Measurements from ENCODE around the gene LMBRD1.
"Not testable (repeated sequence)": the region's sequence is repeated elsewhere in the genome, so short reads cannot be mapped to it uniquely, and the experiment has no call there.

The LMBRD1 gene

DNA sequence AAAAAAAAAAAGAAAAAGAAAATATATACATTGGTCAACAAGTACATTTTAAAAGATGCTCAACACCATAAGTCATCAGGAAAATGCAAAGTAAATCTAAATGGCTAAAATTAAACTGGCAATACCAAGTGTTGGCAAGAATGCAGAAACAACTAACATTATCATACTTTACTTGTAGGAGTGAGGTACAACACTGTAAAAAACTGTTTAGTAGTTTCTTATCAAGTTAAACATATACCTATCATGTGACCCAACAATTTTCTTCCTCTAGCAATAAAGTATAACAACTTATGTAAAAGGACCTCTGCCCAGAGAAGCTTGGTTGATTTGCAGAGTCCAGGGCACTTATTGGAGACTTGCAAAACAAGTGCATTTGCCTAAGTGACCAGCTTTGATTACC is 40.4 kb downstream of the LMBRD1 start:
- DNase-seq (ENCODE audit: low read depth in 1 of 2, low spot score in 1 of 2): no peak

DNA sequence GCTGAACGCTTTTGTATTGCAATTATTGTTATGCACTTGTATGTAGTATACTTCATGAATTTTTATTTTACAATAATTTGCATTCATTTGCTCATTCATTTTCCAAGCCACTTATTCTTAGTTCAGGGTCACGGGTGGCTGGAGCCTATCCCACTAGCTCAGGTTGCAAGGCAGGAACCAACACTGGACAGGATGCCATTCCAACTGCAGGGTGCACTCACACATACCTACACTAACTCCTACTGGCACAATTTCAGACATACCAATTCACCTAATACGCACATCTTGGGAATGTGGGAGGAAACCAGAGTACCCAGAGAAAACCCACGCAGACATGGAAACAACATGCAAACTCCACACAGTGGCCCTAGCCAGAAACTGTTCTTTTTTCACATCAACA is 61.8 kb downstream of the LMBRD1 start:
- DNase-seq (ENCODE audit: low read depth in 1 of 2, low spot score in 1 of 2): no peak

DNA sequence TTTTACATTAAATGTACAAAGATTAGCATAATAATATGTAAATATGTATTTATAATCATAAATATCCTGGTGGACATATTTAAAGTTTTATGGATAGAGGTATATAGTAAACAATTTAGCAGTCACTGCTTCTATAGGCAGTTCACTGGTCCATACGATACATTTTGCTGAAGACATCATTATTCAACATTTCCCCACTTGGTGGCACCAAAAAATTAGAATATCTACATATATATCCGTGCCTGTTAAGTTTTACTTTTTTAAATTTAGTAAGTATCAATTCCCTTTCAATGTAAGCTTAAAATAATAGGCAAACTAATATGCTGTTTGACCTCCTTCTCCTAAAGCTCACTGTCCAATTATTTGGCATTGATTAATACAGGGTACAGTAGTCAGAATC is 64.2 kb downstream of the LMBRD1 start:
- DNase-seq (ENCODE audit: low read depth in 1 of 2, low spot score in 1 of 2): no peak

DNA sequence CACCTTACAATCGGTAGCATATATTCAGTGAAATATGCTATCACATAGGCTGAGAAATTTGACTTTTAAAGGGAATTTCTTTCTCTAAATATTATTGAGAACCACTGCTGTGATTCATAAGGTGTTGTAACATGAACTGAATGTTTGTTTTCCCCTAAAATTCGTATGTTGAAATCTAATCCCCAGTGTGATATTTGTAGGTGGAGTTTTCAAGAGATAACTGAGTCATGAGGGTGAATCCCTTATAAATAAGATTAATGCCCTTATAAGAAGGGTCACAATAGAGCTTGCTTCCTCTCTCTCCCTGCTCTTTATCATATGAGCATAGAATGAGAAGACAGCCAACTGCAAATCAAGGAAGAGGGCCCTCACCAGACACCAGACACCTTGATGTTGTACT is 64.8 kb downstream of the LMBRD1 start:
- DNase-seq (ENCODE audit: low read depth in 1 of 2, low spot score in 1 of 2): no peak

DNA sequence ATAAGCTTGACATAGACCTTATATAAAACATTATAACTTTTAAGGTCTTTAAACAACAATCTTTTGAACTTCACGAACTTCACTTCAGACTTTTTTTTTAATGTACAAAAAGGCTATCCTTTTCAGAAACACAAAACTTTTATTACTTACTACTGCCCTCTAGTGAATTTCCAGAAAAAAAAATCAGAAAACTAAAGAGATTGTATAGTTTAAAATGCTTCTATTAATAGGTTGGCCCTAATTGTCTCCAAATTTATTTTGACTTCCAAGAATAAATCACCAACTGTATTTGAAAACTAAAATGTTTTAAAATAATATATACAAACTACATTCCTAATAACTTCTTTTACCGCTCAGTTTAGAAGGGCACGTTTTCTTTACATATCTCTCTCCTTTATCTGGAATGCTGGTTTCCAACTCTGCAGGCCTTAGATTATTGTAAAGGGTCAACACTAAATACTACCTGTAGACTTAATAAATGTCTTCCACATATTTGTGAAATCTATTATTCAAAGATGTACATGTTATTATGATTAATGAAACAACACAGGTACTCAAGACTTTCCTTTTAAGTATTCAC is 66.8 kb downstream of the LMBRD1 start:
- DNase-seq (ENCODE audit: low read depth in 1 of 2, low spot score in 1 of 2): no peak

DNA sequence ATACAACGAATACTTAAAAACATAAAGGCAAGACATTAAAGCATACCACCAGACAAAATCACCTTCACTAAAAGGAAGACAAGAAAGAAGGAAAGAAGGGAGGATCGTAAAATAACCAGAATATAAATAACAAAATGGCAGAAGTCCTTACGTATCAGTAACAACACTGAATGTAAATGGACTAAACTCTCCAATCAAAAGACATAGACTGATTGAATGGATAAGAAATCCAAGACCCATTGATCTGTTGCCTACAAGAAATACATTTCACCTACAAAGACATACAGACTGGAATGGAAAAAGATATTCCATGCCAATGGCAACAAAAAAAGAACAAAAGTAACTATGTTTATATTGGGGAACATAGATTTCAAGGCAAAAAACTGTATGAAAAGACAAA is 74.1 kb downstream of the LMBRD1 start:
- no peak for DNase-seq (ENCODE audit: low read depth in 1 of 2, low spot score in 1 of 2)

DNA sequence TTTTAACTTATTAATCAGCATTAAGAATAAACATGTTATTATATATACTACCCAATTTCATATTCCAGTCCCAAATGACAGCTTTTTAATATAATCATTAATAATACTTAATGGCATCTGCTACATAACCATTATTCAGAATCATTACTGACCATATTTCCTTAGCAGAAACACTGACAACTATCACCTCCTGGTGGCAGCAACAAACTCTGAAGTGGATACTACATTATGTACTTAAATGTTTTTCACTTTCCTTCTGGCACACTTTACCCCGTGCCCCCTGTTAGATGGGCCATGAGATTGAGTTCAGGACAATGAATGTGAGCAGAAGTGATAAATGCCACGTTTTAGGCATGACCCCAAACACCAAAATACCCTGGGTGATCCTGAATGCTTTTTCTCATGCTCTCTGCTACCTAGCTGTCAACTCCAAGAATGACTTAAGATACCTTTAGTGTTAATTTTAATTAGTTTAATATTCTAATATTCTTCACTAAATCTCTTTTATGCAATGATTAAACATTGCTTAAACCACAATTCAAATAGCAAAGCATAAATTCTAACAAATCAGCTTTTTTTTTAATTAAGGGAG is 77.1 kb downstream of the LMBRD1 start:
- no peak for DNase-seq (ENCODE audit: low read depth in 1 of 2, low spot score in 1 of 2)

DNA sequence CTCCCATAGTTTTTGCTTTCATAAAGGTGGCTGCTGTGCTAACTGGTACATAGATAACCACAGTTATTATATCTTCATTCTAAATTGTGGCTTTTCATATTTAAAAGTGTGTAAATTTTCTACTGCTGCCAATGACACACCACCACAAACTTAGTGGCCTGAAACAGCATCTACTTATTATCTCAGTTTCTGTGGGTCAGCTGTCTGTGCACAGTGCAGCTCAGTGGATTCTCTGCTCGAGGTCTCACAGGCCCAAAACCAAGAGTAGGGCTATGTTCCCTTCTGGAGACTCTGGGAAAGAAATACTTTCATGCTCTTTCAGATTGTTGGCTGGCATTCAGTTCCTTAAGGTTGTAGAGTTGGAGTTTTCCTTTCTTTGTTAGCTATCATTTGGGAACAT is 90.1 kb downstream of the LMBRD1 start:
- DNase-seq (ENCODE audit: low read depth in 1 of 2, low spot score in 1 of 2): no peak

DNA sequence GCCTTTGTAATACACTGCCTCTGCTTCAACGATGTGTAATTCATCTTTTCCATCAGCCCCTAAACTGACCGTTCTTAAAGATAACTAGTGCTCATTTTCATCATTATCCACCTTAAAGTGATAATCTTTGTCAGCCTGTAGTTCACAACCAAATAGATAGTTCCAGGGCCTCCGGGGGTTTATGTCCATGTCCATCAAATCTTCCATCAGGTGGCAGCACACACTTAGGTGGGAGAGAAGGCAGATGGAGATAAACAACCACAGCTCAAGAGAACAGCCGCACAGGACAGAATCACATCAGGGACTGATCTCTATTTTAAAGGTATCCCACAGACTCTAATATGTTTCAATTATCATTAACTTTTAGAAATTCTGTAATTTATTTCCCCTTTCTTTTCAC is 90.9 kb downstream of the LMBRD1 start:
- DNase-seq (ENCODE audit: low read depth in 1 of 2, low spot score in 1 of 2): no peak

DNA sequence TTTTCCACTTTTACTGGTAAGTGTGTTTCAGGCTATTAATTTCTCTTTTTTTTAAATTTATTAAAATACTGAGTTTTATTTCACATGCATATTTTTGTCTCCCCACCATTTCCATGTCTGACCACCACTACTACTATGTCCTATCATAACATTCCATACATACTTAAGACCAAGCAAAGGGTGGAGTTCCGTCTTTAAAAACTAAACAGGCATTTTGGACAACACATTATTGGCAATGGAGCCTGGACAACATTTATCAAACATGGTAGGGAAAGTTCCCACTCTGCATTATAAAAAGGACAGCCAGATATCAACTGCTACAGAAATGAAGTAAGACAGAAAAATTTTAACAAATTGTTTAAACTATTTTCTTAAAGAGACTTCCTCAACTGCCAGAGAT is 91.9 kb downstream of the LMBRD1 start:
- no peak for DNase-seq (ENCODE audit: low read depth in 1 of 2, low spot score in 1 of 2)

DNA sequence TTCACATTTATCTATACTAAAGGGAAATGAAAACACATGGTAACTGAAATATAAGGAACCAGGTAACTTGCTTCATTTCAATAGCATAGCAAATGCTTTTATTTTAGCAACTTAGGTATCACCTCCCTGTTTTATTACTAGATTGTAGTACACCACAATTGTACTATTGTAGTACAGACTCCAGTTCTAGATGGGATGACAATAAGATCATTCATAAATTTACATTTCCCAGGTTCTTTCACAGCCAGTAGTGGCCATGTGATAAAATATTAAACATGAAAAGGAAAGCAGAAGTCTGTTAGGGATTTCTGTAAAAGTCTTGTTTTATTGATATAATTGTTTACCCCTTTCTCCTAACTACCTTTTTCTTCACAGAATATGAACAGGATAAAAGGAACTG is 97.2 kb downstream of the LMBRD1 start:
- DNase-seq (ENCODE audit: low read depth in 1 of 2, low spot score in 1 of 2): no peak

DNA sequence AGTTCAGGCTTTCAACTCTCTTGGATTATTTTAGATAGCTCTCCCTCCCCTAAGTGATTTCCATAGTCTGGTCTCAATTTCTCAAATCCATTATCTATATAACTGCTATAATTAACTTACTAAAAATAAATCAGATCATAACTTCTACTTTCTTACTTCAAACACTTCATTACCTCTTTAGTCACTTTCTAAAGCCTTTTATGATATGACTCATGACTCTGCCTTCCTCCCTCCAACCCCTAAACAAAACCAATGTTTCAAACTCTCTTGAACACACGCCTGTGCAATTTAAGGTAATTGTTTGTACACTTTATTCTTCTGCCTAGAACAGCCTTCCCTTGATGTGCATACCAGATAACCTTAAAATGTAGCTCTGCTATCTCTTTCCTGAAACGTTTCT is 100.5 kb downstream of the LMBRD1 start:
- DNase-seq (ENCODE audit: low read depth in 1 of 2, low spot score in 1 of 2): no peak

DNA sequence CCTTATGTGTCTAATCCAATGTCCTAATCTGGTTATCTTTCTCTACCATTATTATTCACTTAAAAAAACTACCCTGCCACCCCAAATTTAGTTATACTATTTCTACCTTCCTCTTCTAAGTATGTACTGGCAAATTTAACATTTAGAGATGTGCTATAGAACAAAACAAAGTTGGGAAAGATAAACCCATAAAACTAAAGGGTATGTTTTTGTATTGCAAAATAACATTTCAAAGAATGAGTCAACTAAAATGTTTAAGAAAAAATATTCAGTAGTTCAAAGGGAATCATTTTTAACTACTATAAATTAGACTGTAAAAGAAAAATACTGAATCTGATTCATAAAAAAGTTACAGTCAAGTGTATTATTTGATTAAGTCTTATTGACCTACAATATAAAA is 103.0 kb downstream of the LMBRD1 start:
- no peak for DNase-seq (ENCODE audit: low read depth in 1 of 2, low spot score in 1 of 2)

DNA sequence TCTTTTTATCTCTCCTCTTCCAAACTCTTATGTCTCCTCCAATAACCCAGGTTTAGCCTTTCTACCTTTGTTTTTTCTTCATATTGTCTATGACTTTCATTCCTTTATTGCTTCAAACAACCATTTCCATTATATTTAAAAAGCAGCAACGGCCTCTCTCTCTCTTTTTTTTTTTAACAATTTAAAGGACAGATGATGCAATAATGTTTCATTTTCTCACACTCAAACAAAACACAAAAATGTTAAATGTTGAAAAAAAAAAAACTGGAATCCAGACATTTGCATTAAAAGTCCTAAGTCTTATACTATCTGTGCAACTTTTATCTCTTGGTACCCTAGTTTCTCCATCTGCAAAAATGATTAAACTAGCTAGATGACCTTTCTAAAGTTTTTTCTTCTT is 105.8 kb downstream of the LMBRD1 start:
- DNase-seq (ENCODE audit: low read depth in 1 of 2, low spot score in 1 of 2): no peak

DNA sequence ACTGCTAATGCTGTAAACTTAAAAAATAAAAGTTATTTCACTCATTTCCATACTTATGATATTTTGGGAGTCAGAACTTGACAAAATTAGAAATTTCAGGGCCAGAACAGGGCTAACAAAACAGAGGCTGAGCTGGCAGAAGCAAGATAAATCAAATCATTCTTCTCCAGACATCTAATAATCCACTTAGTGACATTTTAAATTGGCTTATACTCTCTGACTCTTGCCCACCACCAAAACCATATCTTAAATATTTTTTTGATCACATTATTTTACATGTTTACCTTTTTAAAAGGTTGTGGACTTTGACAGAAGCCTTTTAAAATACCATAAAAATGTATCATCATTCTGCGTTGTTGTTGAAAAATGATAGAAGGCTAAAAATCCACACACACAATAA is 116.5 kb downstream of the LMBRD1 start:
- no peak for DNase-seq (ENCODE audit: low read depth in 1 of 2, low spot score in 1 of 2)

DNA sequence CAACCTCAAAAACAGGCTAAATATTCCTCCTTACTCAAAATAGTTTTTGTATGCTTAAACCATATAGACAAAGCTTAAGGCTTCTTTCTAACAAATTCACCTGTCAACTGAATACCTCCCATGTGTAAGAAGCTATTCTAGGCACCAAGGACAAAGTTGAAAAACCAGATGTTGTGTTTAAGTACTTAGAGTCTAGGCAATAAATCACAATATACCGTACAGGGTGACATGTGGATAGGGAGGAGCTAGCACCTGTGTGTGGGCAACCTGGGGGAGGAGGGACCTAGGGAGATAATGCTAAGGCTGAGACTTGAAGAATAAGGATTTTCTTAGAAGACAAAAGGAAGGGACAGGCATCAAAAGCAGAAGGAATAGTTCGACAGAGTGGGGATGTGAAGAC is 123.5 kb downstream of the LMBRD1 start:
- DNase-seq (ENCODE audit: low read depth in 1 of 2, low spot score in 1 of 2): no peak

DNA sequence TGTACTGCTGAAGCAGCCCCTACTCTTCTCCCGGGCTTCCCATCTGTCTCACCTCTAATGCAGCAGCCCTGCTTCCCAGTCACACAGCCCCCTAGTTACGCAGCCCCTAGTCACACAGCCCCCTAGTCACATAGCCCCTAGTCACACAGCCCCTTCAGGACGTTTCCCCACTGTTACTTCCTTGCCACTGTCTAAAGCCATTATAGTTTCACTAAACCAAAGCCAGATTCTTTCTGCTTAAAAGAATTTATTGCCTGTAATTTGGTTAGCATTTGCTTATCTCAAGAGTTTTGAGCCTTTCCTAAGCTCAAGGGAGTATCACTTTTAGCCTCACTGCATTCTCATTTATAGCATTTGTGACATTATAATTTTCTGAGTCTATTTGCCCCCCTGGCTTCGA is 127.9 kb downstream of the LMBRD1 start:
- DNase-seq (ENCODE audit: low read depth in 1 of 2, low spot score in 1 of 2): no peak

DNA sequence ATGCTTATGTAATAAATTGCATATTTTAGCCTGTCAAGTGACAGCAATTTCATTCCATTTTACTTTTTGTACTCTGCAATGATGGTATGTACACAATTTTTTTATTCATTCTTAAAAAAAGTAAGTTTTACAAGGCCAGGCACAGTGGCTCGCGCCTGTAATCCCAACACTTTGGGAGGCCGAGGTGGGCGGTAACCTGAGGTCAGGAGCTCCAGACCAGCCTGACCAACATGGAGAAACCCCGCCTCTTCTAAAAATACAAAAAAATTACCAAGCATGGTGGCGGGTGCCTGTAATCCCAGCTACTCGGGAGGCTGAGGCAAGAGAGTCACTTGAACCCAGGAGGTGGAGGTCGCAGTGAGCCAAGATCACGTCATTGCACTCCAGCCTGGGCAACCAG is 130.0 kb downstream of the LMBRD1 start:
- DNase-seq (ENCODE audit: low read depth in 1 of 2, low spot score in 1 of 2): not testable (repeated sequence)

DNA sequence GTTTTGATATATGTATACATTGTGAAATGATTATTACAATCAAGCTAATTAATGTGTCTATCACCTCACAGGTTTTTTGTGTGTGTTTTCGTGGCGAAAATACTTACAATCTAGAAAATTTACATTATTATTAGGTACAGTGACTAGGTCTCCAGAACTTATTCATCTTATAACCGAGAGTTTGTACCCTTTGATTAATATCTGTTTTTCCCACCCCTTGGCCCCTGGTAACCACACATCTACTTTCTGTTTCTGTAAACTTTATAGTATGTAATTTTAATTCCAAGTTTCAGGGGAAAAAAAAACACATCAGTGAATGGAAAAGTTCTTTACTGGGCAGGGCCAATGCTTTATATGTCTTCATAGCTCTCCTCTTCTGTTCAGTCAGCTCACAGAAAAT is 131.4 kb downstream of the LMBRD1 start:
- DNase-seq (ENCODE audit: low read depth in 1 of 2, low spot score in 1 of 2): no peak

DNA sequence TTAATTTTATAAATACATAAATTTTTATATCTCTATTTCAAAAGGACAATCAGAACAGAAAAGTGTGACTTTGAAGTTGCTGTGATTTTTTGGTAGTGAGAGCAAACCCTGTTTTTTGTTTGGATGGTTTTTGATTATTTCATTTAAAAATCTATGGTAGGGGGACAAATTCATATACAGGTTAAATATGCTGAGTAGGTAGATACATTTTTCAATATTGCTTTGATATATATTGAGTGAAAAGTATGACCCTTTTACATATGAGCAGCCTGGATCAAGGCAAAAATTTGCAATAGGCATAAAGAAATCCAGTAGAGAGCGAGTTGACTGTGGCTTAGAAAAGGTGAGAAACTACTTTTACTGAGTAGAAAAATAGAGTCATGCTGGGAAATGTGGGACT is 132.3 kb downstream of the LMBRD1 start:
- DNase-seq (ENCODE audit: low read depth in 1 of 2, low spot score in 1 of 2): no peak

DNA sequence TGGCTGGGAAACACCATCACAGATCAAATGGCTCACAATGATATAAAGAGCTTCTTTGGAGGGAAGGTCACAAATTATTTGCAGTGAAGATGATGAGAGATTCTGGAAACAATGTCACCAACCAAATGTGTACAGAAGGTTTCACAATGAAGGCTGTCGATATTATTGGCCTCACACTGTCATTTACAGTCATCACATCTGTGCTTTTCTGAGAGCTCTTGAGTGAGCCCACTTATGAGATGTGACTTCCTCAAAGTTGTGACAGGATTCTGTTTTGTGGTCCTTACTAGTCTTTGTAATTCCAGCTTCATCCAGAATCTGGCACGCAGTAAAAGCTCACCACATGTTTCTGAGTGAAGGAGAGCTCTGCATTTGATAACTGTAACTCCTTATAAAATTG is 133.6 kb downstream of the LMBRD1 start:
- DNase-seq (ENCODE audit: low read depth in 1 of 2, low spot score in 1 of 2): no peak

DNA sequence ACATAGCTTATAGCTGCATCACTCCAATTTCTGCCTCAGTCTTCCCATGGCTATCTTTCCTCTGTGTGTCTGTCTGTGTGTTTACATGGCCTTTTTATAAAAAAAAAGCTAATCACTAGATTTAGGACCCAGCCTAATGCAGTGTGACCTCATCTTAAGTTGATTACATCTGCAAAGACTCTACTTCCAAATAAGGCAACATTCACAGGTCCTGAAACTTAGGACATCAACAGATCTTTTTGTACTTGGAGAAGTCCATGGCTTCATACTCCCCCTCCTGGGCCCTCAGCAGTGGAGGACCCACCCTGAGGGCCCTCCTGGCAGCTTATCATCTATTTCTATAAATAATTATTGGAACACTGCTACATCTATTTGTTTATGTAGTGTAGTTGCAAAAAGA is 146.1 kb downstream of the LMBRD1 start:
- no peak for DNase-seq (ENCODE audit: low read depth in 1 of 2, low spot score in 1 of 2)

DNA sequence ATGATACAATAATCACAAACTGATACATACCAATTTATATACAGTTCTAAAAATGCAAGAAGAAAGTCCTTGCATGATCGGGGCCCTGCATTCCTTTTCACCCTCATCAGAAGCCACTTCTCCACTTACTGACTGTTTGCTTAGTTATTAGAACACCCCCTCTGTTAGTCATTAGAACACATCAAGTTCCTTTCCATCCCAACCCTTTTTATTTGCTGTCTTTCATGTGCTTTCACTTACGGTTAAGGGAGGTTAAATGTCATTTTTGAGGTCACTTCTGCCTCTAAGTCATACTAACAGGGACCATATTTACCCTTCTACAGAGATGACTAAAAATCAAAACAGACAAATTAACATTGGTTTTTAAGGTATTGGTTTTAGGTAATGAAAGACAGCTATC is 149.1 kb downstream of the LMBRD1 start:
- no peak for DNase-seq (ENCODE audit: low read depth in 1 of 2, low spot score in 1 of 2)

DNA sequence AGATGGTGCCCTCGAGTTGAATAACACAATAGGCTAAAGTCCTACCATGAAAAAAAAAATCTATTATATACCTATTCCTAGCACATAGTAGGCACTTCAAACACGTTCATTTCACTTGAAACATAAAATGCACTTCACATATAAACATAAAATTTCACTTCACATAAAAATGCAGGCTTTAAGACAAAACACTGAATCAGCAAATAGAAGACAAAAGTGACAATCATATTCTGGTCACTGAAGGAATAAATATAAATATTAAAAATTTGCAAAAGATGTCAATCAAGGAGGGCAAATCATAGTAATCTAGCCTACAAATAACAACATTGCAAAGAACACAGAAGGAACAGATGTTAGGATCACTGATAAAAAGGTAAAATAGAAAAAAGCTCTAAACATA is 153.1 kb downstream of the LMBRD1 start:
- no peak for DNase-seq (ENCODE audit: low read depth in 1 of 2, low spot score in 1 of 2)

Measured in activated T-helper 1 cell treated with anti-CD3 and anti-CD28 coated beads, Interleukin-2, amount 50 U/mL, for 16 hours (primary cell).